CD4-positive, alpha-beta T cell (primary cell): ENCODE data around the gene KIRREL2. TPM values are rescaled to one million over a fixed set of nuclear protein-coding genes. Genes with fewer than 3 reads are reported as not detected.

Experiments
- ATAC-seq: fragments of 200-7000 bp; cut with Tn5 transposase; one replicate; pipeline ENCODE4 v1.10.0; 2022; ENCODE audit warnings: mild to moderate bottlenecking; ENCODE audit not compliant: poor library complexity
- CTCF ChIA-PET: fragments of 350-600 bp; sonication (Branson Sonifier 250); formaldehyde crosslinking; loops from one replicate; lab custom pipeline; 2021; ENCODE audit warnings: antibody characterized with exemption, inconsistent platforms; lab: Charles Lee
- POLR2A ChIA-PET: fragments of 350-600 bp; sonication (Branson Sonifier 250); formaldehyde crosslinking; loops from one replicate; lab custom pipeline; 2021; ENCODE audit warnings: antibody characterized with exemption, inconsistent platforms; lab: Charles Lee
- DNase-seq, 14 experiments: peaks; one replicate each; pipeline ENCODE4 v3.0.0-alpha.2; 2013 to 2020; ENCODE audit warnings: mixed read lengths in 2 of 14
- H3K27ac ChIP-seq, 2 donors: one replicate each; pipeline versions ENCODE4 v1.5.1 to v1.7.0; 2013; ENCODE audit warnings: low read length in 2 of 2, low read depth in 1 of 2, mild to moderate bottlenecking in 1 of 2
- H3K27me3 ChIP-seq, 2 experiments: 1 replicate in 1 of 2; 2 replicates in 1 of 2; pipeline versions ENCODE4 v1.6.1 to v1.7.0; 2013; ENCODE audit warnings: low read length in 2 of 2, control low read depth in 1 of 2, mild to moderate bottlenecking in 1 of 2, moderate library complexity in 1 of 2; ENCODE audit not compliant: insufficient read depth in 2 of 2, control insufficient read depth in 1 of 2
- H3K36me3 ChIP-seq: one replicate; pipeline ENCODE4 v1.6.1; 2013; ENCODE audit warnings: low read length, control low read depth; ENCODE audit not compliant: insufficient read depth
- H3K4me1 ChIP-seq: one replicate; pipeline ENCODE4 v1.6.1; 2013; ENCODE audit warnings: low read length, control low read depth; ENCODE audit not compliant: insufficient read depth
- H3K4me3 ChIP-seq: one replicate; pipeline ENCODE4 v1.5.1; 2013; ENCODE audit warnings: mild to moderate bottlenecking, low read length, moderate library complexity
- H3K9me3 ChIP-seq, 2 experiments: 1 replicate in 1 of 2; 2 replicates in 1 of 2; pipeline versions ENCODE4 v1.6.1 to v1.7.0; 2013; ENCODE audit warnings: low read length in 2 of 2, mild to moderate bottlenecking in 2 of 2, control low read depth in 1 of 2, moderate library complexity in 1 of 2; ENCODE audit not compliant: control insufficient read depth in 1 of 2, insufficient read depth in 1 of 2
- H3K27ac Mint-ChIP-seq: one replicate; pipeline ENCODE4 v1.8.0; 2020; ENCODE audit warnings: mixed read lengths
- H3K27me3 Mint-ChIP-seq: one replicate; pipeline ENCODE4 v1.8.0; 2021; ENCODE audit warnings: mixed read lengths
- H3K36me3 Mint-ChIP-seq: one replicate; pipeline ENCODE4 v1.8.0; 2021; ENCODE audit warnings: low read depth, mixed read lengths
- H3K4me1 Mint-ChIP-seq: one replicate; pipeline ENCODE4 v1.8.0; 2021; ENCODE audit warnings: low read depth, mixed read lengths
- H3K4me3 Mint-ChIP-seq: one replicate; pipeline ENCODE4 v1.8.0; 2020; ENCODE audit warnings: mild to moderate bottlenecking, mixed read lengths
- H3K9me3 Mint-ChIP-seq: one replicate; pipeline ENCODE4 v1.8.0; 2020; ENCODE audit warnings: mixed read lengths
- CTCF ChIP-seq: fragments of 200-600 bp; IDR thresholded peaks from one replicate; pipeline ENCODE4 v1.8.0; 2022; ENCODE audit warnings: antibody characterized with exemption, mild to moderate bottlenecking
- intact Hi-C, 2 experiments: fragments of 100-400 bp; cut with DNase I in 1 of 2; cut with micrococcal nuclease in 1 of 2; formaldehyde crosslinking; loops; one replicate each; pipeline versions ENCODE4 v1.15.1 to v1.9.0; 2023 to 2025; cut with DNase I, micrococcal nuclease
- total RNA-seq, 174 experiments: library from RNA in 2 of 174; stranded (reverse) in 2 of 174; gene quantifications; one replicate each; pipeline ENCODE4 v1.2.3 and lab custom pipeline; 2021 to 2026

KIRREL2 gene
- total RNA-seq, 2 experiments from 2014 or later = 0.14 TPM; not detected in 1

DNA sequence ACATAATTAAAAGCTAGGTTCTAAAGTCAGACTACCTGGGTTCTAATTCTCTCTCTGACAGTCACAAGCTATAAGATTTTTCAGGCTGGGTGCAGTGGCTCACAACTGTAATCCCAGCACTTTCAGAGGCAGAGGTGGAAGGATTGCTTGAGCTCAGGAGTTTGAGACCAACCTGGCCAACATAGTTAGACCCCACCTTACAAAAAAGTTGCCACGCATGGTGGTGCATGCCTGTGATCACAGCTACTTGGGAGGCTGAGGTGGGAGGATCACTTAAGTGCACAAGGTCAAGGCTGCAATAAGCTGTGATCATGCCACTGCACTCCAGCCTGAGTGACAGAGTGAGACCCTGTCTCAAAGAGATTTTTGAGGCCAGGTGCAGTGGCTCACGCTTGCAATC, 37.6 kb downstream of the KIRREL2 start:
- no peak for TF ChIP-seq CTCF
- Mint-ChIP-seq H3K4me3 (no peak overlapping the region), H3K36me3 (peaks cover 79% of the 10 kb centered on the region), H3K27ac (no peak overlapping the region), H3K4me1 (peaks cover 29% of the 10 kb centered on the region), H3K9me3 (no peaks in the 10 kb centered on the region), H3K27me3 (no peaks in the 10 kb centered on the region)
- ChIA-PET CTCF (no interaction called here), POLR2A (interaction anchor here (0.9 kb wide), 1 partner anchor 36 kb away, joined by 3 read pairs; no protein-coding TSS in a partner anchor)
- Histone ChIP-seq H3K4me3 (no peak overlapping the region), H3K4me1 (peaks cover 37% of the 10 kb centered on the region), H3K27me3 (no peaks in the 10 kb centered on the region), H3K27ac (no peak overlapping the region), H3K36me3 (peaks cover 83% of the 10 kb centered on the region), H3K9me3 (no peaks in the 10 kb centered on the region)
- intact Hi-C loops = no loop called here
- DNase-seq = no peak
- ATAC-seq = no peak

DNA sequence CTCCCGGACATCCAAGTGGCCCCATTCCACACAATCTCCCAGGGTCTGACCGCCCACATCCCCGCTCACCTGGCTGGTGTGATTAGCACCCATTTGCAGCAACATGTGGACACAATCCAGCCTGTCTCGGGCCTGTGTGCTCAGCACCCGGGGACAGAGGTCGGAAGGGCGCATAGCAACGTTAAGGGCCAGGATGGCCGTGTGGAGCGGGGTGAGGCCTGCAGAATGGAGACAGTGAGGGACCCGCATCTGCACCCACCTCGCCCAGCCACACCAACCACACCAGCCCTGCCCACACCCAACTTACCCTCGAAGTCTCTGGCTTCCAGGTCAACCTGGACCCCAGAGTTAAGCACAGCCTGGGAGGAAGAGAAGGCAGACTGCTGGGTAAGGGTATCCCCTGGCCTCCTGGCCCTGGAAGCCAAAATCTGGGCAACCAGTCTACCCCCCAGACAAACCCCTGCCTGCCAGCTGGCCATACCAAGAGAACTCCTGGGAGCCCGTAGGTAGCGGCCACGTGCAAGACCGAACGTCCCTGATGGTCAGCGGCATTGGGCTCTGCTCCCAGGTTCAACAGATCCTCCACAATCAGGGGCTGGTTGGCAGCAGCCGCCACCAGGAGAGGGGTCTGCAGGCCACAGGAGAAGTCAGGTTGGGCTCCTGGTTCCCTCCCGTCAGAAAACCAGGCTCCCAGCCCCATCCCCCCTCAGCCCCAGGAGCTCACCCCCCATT, 39.4 kb downstream of the KIRREL2 start:
- Mint-ChIP-seq H3K4me1 (peaks cover 32% of the 10 kb centered on the region), H3K9me3 (no peaks in the 10 kb centered on the region), H3K4me3 (peak overlapping the region; percentile 69), H3K36me3 (peaks cover 66% of the 10 kb centered on the region), H3K27ac (peak overlapping the region; percentile 92), H3K27me3 (no peaks in the 10 kb centered on the region)
- DNase-seq (peak in 1 of 14 experiments; percentile 21), ATAC-seq (no peak)
- ChIA-PET CTCF (no interaction called here), POLR2A (no interaction called here)
- intact Hi-C loops = loop anchor here in 1 of 2 experiments (1.0 kb wide), 1 partner anchor 14 kb away; no protein-coding TSS in a partner anchor
- Histone ChIP-seq H3K27ac (no peak overlapping the region), H3K9me3 (no peaks in the 10 kb centered on the region), H3K36me3 (peaks cover 65% of the 10 kb centered on the region), H3K4me3 (no peak overlapping the region), H3K4me1 (peaks cover 43% of the 10 kb centered on the region), H3K27me3 (no peaks in the 10 kb centered on the region)
- TF ChIP-seq CTCF = no peak

DNA sequence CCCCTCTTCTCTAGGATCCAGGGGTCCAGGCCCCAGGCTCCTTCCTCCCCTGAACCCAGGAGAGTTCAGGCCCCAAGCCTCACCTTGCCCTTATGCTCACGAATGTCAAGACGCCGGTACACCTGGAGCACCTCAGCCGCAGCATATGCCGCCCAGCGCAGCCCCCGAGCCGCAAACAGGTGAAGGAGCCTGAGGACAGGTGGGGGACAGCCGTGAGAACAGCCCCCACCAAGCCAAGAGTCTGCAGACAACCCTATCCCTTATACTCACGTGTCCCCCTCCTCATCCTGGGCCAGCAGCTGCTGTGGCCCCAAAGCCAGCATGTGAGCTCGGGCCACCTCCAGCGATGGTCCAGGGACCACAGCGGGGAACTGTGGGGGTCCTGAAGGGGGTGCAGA, 39.9 kb downstream of the KIRREL2 start:
- H3K36me3 ChIP-seq = peaks cover 60% of the 10 kb centered on the region
- H3K36me3 Mint-ChIP-seq = peaks cover 63% of the 10 kb centered on the region
- no peaks in the 10 kb centered on the region for H3K27me3 ChIP-seq
- peak overlapping the region; percentile 30 for H3K4me3 Mint-ChIP-seq
- ATAC-seq (no peak), DNase-seq (no peak)
- peaks cover 49% of the 10 kb centered on the region for H3K4me1 ChIP-seq
- no peak for TF ChIP-seq CTCF
- intact Hi-C loops = loop anchor here in 1 of 2 experiments (1.0 kb wide), 1 partner anchor 14 kb away; no protein-coding TSS in a partner anchor
- no peak overlapping the region for H3K4me3 ChIP-seq
- no peaks in the 10 kb centered on the region for H3K27me3 Mint-ChIP-seq
- peak overlapping the region; percentile 92 for H3K27ac Mint-ChIP-seq
- no peaks in the 10 kb centered on the region for H3K9me3 Mint-ChIP-seq
- POLR2A ChIA-PET = interaction anchor here (0.6 kb wide), 1 partner anchor 32 kb away, joined by 3 read pairs; no protein-coding TSS in a partner anchor
- CTCF ChIA-PET = no interaction called here
- H3K27ac ChIP-seq = peak overlapping the region; percentile 53 to 100
- H3K9me3 ChIP-seq = no peaks in the 10 kb centered on the region
- H3K4me1 Mint-ChIP-seq = peaks cover 34% of the 10 kb centered on the region
